GM19035 (cell line): ENCODE results near the gene IL33.

Experiments used
- ATAC-seq: cut with Tn5 transposase; IDR thresholded peaks from one replicate; pipeline ENCODE4 v1.9.1; 2021; ENCODE audit not compliant: unreplicated experiment

Gene IL33

DNA sequence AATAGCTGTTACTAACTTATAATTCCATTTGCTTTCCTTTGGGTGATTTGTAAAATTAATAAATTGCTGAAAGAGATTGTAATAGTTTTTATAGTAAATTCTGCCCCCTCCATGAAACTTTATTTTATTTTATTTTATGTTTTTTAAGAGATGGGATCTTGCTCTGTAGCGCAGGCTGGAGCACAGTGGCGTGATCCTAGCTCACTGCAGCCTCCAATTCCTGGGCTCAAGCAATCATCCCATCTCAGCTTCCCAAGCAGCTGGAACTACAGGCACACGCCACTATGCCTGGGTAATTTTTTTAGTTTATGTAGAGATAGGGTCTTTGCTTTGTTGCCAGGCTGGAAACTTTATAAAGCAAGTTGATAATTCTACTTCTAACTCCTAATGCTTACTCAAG is 395 bp downstream of the IL33 start:
- no peak for ATAC-seq

GRCh38 chr9:6216951-6217350 is 1.3 kb downstream of the IL33 start:
- no peak for ATAC-seq

DNA sequence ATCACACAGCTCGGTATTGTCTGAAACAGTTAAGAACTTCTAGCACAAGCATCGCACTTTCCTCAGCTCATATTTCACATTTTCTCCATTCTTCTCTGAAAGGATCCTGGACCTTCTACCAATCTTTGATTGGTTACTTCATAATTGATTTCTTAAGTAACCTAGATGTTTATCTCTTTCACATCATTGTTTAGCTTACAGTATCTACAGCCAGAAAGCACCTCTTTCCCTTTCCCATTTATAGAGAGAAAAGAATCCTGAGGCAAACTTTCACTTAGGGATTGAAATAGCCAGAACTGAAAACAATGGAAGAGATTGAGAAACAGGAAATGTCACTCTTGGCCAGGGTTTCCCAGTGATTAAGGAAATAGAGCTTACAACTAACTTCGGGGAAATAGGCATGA is 2.5 kb downstream of the IL33 start:
- ATAC-seq = no peak

DNA sequence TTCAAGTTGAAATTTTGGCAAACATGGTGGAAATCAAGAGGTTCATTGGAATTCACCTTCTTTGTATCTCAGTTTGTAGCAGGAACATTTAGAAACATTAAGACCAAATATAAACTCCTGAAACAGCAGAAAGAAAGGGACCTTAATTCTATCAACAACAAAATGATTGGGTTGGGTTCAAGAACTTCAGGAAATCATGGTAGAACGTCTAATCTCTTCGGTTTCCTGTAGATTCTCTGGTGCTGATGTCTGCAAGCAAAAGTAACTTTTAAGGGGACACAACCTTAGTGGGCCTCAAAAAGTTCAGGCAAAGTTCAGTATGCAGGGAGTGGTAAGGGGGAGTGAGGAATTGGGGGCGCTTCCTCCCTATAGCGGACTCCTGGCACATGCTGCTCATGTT is 3.4 kb downstream of the IL33 start:
- no peak for ATAC-seq

DNA sequence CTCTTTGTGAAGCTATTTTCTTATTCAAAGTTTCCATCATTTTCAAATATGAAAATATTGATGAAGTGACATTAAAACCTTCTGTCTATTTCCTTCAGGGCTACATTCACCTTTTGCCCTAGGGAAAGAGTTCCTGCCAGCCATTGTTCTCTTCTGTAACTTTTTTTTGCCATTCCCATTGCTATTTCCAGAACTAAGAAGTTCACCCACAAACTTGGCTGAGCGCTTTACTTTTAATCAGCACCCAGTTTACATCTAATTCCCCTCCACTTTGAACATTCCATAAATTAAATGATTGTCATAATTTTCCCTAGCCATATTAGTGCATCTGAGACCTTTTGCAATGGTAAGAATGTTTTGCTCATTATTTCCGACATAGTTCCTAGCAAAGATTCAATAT is 4.4 kb downstream of the IL33 start:
- ATAC-seq = no peak

DNA sequence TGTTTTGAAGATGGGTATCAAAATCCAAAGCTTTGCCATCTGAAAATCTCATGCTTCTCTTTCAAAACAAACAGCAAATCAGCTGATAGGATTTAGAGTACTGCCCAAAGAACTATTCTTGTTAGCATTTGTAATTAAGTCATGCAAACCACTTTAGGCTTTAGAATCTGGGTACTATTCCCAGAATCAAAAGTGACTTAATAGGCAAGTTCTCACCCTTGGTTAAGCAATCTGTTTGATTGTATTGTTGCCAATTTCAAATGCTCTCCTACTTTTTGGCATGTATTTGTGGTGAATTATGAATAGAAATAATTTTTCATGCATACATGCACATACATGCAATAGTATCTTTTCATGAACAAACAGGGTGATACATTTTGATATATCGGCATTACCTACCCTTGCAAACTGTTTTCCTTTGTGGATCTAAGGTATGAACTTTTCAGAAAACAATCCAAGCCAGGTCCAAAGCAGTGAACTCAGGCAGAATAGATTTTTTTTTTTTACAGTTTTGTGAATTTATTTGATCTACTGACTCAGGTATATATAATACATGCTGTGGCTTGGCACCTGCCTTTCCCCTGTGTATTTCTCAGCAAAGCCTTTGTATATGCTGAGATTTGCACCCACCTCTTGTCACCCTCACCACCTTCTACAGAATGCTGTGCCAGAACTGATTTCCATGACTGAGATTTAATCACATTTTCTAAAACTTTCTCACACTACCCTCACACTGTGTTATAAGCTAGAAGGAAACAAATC is 9.0 kb downstream of the IL33 start:
- ATAC-seq = no peak

DNA sequence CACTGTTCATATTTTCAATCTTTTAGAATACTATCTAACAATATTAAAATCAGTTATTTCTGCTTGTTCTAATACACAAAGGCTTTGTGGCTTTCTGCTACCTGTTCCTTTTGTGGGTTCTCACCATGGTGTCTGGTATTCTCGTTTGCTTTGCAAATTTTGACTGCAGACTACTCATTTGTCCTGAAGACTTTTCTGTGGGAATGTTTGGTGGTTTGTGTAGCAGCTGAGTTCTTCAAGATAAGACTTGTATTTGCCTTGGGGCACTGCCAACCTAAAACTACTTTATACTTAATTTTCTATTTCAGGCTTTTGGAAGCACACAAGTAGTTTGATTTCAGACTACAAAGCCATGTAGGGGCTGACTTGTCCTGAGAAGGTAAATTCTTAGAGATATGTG is 11.1 kb downstream of the IL33 start:
- no peak for ATAC-seq

DNA sequence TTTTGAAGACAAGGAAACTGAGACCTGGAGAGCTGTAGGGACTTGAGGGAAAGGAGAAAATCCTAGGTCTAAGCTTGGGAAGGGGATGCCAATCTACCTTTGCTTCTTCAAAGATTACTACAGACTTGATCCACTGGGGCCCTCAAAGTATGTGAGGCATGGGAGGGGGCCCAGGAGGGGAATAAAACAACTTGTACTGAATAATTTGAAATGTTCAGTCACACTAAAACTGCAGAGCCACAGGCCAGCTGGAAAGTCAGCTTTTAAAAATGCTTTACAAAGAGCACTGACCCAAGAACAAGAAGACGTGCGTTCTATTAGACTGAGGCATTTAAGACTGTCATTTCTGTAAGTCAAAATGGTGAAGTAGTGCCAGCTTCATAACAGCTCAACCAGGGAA is 13.6 kb downstream of the IL33 start:
- no peak for ATAC-seq

GRCh38 chr9:6229619-6230018 is 14.0 kb downstream of the IL33 start:
- no peak for ATAC-seq

GRCh38 chr9:6230037-6230780 is 14.6 kb downstream of the IL33 start:
- no peak for ATAC-seq

DNA sequence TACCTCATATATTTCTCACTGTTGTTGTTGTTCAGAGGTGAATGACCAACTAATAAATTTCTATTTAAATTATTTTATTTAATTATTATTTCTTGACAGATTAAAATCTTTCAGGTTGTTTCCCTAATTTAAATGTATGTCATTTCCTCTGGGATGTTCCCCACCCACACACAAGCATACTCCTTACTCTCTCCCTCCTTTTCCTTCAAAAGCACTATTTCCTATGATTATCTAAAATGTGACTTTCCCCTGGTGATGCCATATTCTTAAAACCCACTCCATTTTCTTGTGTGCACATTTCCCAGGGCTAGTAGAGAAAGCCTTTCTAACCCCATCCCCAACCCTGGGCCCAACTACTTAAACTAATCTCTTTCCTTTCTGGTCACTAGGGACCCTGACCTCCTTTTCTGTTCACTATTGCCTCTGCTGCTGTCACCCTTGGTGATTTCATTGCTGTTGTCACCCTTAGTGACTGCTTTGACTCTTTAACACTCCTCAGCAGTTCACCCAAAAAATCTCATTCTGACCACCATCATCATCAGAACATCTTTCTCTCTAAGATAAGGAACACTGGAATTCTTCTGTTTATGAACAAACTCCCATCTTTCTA is 16.8 kb downstream of the IL33 start:
- ATAC-seq = no peak

DNA sequence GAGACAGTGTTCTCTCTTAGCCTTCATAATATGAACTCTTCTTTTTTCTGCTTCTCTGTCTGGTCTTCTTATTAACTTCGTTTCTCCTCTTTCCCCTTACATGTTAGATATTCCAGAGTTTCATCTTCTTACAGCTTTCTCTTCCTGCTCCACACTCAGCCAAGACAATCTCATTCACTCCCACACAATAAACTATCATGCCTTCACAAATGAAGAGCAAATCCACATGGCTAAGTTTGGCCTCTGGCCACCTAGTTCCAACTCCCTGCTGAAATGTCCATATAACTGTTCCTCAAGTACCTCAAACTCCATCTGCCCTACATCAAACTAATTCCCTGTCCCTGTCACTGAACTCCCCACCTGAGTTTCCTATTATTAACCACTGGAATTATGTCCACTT is 18.4 kb downstream of the IL33 start:
- no peak for ATAC-seq

DNA sequence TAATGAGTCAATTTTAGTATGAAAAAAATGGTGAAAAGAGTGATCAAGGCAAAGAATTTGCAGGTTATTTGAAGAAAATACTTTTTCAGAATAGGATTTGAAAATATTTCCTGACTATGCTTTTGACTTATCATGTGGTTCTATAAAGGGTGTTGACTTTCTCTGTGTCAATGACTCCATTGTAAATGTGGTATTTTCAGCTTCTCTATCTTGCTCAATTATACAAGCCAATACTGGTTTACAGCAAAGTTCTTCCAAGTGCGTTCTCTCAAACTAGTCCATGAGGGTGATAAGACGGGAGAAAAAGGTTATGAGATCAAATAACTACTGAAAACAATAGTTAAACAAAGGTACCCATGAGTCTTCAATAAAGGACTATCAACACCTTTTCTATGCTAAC is 21.7 kb downstream of the IL33 start:
- no peak for ATAC-seq

- ATAC-seq = no peak
Measured at GRCh38 chr9:6239048-6239461, 23.4 kb downstream of the IL33 start.

DNA sequence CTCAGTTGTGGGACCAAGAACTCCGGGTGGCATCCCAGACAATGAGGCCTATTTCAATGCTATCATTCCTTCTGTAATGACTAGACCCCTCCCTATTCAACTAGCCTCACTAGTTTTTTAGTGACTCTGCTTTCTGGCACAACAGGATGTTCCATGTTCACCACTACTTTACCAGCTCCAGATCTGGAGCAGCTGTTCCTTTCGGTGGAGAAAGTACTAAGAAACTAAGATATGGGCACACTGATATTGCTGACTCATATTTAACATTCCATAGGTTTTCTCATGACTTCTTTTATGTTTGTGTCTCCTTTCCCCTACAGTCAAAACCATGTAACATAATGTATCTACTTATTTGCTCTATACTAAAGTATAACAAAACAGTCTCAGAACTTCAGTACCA is 24.1 kb downstream of the IL33 start:
- ATAC-seq = no peak

DNA sequence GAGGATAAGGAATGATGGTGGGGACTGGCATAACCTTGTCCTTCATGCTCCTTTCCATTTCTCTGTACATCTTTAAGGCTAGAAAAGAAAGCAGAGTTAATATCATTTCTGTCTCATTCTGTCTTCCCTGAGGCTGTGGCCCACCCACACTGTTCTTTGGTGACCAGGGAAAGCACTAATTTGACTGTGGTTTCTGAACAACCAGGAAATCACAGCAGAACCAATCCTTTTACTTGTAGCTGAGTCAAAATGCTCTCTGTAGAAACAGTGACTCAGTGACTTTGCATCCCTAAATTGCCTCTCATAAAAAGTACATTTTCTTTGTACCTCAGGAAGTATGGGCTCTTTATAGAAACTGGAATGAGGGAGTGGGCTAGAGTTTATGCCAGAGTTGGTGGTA is 28.1 kb downstream of the IL33 start:
- peak; percentile 86 for ATAC-seq

GRCh38 chr9:6247266-6247665 is 31.7 kb downstream of the IL33 start:
- ATAC-seq = no peak

GRCh38 chr9:6268826-6269397 is 53.3 kb downstream of the IL33 start:
- no peak for ATAC-seq

DNA sequence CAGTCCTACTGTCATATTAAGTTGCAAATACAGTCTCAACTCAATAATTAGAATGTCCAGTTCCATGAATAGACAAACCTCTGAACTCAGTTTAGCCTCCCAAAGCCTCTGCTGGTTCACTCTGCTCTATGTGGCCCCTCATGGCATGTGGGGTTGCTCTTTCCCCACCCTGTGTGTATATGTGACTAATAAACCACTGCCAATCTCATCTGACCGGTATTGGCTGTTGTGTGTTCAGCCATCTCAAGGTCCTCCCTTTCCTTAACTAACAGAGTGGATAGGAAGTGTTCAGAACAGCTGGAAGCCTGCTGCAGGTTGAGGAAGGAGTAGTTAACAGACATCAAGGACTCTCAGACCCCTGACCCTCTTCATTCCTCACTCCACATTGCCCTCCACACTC is 55.3 kb downstream of the IL33 start:
- no peak for ATAC-seq

DNA sequence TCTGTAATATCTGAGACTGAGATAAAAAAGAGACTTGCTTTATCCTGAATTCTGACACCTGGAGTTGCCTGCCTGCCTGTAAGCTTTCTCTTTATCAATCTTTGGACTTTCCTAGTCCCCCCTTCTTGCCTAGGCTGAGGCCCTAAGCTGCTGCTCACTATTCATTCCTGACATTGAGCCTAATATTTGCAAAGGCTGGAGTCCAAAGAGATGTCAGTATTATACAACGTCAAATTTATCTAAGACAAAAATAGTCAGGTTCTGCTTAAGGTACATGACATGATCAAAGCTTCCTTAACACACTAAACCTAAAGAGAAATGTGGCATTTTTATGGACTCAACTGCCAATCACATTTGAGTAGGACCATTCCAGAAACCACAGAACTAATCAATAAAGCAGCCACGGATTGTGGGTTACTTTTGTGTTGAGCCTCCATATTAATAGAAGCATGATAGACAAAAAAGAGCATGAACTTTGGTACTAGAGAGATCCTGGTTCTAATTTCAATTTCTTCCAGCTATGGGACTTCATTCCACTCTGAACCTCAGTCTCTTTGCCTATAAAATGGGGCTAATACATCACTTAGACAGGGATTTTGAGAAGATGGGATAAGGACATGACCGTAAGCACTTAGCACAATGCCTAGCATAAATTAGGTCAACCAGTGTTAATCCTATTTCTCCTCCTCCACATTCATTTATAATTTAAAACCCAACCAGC is 56.1 kb downstream of the IL33 start:
- no peak for ATAC-seq

DNA sequence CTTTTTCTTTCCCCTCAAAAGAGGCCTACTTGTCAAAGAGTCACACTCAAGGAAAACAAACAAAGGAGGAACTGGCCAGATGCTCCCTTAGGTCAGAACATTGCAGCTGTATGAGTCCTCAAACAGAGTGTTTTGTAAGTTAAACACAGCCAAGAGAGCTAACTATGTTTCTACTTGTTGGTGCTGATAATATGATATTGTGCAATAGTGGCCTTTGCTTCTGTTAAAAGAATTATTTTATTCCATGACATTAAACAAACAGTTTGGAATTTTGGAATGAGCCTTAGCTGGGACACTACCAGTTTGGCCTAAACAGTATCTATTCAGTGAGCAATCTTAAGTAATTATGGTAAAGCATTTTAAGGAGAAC is 56.6 kb downstream of the IL33 start:
- no peak for ATAC-seq
